GM10266 (cell line): ENCODE data around the gene JPH3.

ENCODE experiments used
- DNase-seq: peaks from one replicate; pipeline ENCODE4 v3.0.0; 2012; ENCODE audit errors: extremely low spot score
- CTCF ChIP-seq: IDR thresholded peaks from 2 replicates; pipeline ENCODE4 v1.5.1; 2012; ENCODE audit warnings: mild to moderate bottlenecking, low read depth; ENCODE audit not compliant: control insufficient read depth, insufficient read depth; ENCODE audit errors: missing control alignments

JPH3 gene

DNA sequence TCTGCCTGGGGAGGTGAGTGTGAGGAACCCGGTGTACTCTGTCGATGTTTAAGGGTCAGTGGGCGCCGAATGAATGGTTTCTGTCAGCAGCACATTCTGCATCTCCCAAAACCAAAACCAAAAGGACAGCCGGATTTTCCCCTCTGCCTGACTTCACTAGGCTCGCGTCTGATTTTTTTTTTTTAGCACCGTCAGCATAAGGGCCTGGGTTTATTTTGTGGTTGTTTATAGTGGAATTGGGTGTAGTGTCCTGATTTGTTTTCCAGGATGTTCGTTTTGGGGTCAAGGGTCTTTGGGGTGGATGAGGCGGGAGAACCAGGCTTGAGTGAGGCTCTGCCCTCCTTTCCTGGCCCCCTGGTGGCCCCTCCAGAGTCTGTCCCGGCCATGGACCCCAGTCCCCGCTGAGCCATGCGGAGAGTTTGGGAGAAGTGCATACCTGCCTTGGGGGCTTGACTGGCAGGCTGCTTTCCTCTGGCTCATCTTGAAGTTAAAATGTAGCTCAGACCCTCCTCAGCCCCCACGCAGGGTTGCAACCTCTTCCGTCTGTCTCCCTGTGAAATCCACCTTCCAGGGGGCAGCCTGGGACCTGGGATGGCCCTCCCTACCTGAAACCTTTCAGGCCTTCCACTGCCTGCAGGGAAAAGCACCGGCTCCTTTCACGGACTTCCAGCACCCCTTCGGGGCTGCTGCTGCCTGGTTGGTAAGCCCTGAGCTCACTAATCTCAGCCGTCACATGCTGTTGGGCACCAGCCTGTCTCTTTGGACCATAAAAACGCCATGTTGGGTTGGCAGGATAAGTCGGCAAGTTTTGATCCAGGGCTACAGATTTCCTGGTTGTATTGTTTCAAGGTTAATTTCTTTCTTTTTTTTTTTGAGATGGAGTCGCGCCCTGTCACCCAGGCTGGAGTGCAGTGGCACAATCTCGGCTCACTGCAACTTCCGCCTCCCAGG is 60.2 kb downstream of the JPH3 start:
- no peak for DNase-seq
- TF ChIP-seq CTCF: no peak

DNA sequence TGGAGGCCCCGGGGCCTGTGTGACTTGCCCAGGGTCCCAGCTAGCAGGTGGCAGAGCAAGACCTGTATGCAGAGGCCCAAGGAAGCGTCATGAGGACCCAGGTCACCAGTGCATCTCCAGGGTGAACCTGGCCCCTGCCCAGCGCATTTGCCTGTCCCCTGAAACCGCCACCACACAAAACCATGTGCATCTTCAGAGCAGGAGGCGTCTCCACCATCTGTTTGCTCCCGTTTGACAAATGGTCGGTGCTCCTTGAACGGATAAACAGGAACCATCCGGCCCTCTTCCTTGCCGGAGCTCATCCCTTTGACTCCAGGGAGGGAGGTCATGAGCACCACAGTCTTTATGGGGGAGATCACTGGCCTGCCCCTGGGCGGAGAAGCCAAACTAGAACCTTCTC is 62.5 kb downstream of the JPH3 start:
- no peak for TF ChIP-seq CTCF
- no peak for DNase-seq

DNA sequence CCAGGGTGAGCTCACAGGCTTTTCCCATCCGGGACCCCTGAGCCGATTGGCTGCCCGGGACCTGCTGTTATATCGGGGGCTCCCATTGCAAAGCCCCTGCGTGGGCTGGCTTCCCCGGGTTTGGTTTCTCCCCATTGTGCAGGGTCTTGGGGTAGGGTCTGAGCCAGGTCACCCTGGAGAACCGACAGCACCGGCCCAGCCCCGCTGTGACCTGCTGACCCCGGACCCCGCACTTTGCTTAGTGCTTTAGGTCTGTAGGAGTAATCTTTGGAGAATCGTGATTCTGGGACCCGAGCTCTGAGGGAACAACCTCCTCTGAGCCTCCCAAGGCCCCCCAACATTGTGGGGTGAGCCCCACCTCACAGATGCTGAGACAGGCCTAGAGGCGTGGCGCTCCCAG is 62.9 kb downstream of the JPH3 start:
- no peak for DNase-seq
- no peak for TF ChIP-seq CTCF

- no peak for DNase-seq
- TF ChIP-seq CTCF: no peak
These were observed 64.6 kb downstream of the JPH3 start for GRCh38 chr16:87666919-87667318.

GRCh38 chr16:87667443-87667842 is 65.1 kb downstream of the JPH3 start:
- TF ChIP-seq CTCF: no peak
- DNase-seq: no peak

DNA sequence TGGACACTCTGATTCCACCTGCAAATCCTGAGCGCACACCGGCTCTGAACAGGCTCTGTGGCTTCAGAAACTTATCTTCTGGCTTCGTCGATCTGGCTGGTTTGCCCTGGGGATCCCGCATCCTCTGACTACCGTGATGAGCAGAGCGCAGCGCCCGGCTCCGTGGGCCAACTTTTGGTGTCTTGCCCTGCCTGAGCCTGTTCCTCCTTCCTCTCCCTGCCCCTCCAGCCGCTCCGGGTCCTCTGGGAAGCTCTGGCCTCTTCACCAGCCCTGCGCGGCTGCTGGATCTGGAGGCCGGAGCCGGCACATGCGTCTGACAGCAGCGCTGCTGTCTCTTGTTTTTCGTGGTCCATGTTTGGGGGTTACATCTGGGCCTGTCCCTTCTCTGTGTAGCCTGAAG is 65.6 kb downstream of the JPH3 start:
- no peak for DNase-seq
- no peak for TF ChIP-seq CTCF

- no peak for DNase-seq
- no peak for TF ChIP-seq CTCF
These were observed 67.4 kb downstream of the JPH3 start for GRCh38 chr16:87669672-87670071.
